H1 (cell line): ENCODE measurements around the gene SNX30. TPM values are rescaled to one million over a fixed set of nuclear protein-coding genes. Genes with fewer than 3 reads are reported as not detected.

Experiments
- TBP ChIP-seq: IDR thresholded peaks from 2 replicates; pipeline ENCODE4 v1.6.1; 2011; ENCODE audit warnings: low read depth, low read length, improper control_type of control experiment
- polyA plus RNA-seq, 7 experiments: library from polyadenylated mRNA; depleted of rRNA in 3 of 7; stranded (reverse) in 5 of 7; unstranded in 2 of 7; fragments of >200 nt in 5 of 7; fragments of 200-250 nt in 2 of 7; gene quantifications; 1 replicate in 5 of 7; 2 replicates in 1 of 7; 4 replicates in 1 of 7; pipeline versions ENCODE4 v1.2.1 to v1.2.3, GENCODE V29; 2011 to 2013; ENCODE audit warnings: missing spikeins in 2 of 7, mixed read lengths in 2 of 7
- total RNA-seq: library from RNA; stranded (reverse); fragmentation: NEBNext Ultra II Directional; extraction: Animal tissue kit (Norgen Biotek cat#: 25700); gene quantifications from 2 replicates; pipeline ENCODE4 v1.2.1, GENCODE V29; 2021
- TF ChIP-seq, protein P1 (sequence below): fragments of 300-600 bp; sonication (generic); IDR thresholded peaks from 2 replicates; pipeline ENCODE4 v1.7.1; 2012; ENCODE audit warnings: low read length, moderate library complexity, mild to moderate bottlenecking, inconsistent platforms; ENCODE audit not compliant: insufficient replicate concordance
- TF ChIP-seq, protein P2 (sequence below): IDR thresholded peaks from 2 replicates; pipeline ENCODE4 v1.6.1; 2011; ENCODE audit warnings: low read depth, mild to moderate bottlenecking, low read length; ENCODE audit not compliant: insufficient read depth

Gene SNX30
- total and polyA plus RNA-seq, 2 of the 8 experiments (the other 6 are each of a cell fraction or from before 2014, with no cell fraction given): 4.0 to 12.2 TPM

DNA sequence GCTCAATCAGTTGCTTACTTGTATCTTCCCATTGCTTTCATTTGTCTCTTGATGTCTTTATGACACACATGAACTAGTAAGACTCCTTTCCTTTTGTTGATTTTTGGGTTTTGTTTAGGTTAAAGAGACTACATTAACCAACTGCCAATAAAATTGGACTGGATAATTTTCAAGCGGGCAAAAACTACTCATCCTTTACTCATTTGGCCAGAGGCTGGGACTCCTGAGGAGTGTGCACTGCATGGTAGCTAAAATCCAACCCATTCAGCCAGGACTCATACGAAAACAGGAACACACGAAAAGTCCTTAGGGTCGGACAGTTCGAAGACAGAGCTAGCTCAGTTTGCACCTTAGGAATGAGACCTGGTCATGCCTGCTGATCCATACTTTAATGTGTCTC lies 134.2 kb downstream of the SNX30 start (continued):
- TF ChIP-seq, protein P1, sequence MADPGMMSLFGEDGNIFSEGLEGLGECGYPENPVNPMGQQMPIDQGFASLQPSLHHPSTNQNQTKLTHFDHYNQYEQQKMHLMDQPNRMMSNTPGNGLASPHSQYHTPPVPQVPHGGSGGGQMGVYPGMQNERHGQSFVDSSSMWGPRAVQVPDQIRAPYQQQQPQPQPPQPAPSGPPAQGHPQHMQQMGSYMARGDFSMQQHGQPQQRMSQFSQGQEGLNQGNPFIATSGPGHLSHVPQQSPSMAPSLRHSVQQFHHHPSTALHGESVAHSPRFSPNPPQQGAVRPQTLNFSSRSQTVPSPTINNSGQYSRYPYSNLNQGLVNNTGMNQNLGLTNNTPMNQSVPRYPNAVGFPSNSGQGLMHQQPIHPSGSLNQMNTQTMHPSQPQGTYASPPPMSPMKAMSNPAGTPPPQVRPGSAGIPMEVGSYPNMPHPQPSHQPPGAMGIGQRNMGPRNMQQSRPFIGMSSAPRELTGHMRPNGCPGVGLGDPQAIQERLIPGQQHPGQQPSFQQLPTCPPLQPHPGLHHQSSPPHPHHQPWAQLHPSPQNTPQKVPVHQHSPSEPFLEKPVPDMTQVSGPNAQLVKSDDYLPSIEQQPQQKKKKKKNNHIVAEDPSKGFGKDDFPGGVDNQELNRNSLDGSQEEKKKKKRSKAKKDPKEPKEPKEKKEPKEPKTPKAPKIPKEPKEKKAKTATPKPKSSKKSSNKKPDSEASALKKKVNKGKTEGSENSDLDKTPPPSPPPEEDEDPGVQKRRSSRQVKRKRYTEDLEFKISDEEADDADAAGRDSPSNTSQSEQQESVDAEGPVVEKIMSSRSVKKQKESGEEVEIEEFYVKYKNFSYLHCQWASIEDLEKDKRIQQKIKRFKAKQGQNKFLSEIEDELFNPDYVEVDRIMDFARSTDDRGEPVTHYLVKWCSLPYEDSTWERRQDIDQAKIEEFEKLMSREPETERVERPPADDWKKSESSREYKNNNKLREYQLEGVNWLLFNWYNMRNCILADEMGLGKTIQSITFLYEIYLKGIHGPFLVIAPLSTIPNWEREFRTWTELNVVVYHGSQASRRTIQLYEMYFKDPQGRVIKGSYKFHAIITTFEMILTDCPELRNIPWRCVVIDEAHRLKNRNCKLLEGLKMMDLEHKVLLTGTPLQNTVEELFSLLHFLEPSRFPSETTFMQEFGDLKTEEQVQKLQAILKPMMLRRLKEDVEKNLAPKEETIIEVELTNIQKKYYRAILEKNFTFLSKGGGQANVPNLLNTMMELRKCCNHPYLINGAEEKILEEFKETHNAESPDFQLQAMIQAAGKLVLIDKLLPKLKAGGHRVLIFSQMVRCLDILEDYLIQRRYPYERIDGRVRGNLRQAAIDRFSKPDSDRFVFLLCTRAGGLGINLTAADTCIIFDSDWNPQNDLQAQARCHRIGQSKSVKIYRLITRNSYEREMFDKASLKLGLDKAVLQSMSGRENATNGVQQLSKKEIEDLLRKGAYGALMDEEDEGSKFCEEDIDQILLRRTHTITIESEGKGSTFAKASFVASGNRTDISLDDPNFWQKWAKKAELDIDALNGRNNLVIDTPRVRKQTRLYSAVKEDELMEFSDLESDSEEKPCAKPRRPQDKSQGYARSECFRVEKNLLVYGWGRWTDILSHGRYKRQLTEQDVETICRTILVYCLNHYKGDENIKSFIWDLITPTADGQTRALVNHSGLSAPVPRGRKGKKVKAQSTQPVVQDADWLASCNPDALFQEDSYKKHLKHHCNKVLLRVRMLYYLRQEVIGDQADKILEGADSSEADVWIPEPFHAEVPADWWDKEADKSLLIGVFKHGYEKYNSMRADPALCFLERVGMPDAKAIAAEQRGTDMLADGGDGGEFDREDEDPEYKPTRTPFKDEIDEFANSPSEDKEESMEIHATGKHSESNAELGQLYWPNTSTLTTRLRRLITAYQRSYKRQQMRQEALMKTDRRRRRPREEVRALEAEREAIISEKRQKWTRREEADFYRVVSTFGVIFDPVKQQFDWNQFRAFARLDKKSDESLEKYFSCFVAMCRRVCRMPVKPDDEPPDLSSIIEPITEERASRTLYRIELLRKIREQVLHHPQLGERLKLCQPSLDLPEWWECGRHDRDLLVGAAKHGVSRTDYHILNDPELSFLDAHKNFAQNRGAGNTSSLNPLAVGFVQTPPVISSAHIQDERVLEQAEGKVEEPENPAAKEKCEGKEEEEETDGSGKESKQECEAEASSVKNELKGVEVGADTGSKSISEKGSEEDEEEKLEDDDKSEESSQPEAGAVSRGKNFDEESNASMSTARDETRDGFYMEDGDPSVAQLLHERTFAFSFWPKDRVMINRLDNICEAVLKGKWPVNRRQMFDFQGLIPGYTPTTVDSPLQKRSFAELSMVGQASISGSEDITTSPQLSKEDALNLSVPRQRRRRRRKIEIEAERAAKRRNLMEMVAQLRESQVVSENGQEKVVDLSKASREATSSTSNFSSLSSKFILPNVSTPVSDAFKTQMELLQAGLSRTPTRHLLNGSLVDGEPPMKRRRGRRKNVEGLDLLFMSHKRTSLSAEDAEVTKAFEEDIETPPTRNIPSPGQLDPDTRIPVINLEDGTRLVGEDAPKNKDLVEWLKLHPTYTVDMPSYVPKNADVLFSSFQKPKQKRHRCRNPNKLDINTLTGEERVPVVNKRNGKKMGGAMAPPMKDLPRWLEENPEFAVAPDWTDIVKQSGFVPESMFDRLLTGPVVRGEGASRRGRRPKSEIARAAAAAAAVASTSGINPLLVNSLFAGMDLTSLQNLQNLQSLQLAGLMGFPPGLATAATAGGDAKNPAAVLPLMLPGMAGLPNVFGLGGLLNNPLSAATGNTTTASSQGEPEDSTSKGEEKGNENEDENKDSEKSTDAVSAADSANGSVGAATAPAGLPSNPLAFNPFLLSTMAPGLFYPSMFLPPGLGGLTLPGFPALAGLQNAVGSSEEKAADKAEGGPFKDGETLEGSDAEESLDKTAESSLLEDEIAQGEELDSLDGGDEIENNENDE: no peak
- TF ChIP-seq TBP: no peak
- TF ChIP-seq, protein P2, sequence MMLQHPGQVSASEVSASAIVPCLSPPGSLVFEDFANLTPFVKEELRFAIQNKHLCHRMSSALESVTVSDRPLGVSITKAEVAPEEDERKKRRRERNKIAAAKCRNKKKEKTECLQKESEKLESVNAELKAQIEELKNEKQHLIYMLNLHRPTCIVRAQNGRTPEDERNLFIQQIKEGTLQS: no peak
